Measurements from ENCODE around the gene PACS1. TPM values are rescaled to one million over a fixed set of nuclear protein-coding genes. Genes with fewer than 3 reads are reported as not detected.
A peak's percentile ranks its signal among the peaks of the same experiment; 100 is the strongest.

PACS1 gene
- total and polyA plus RNA-seq, 2 donors (not counting 1 experiment from before 2014, with no cell fraction given) = 131 to 303 TPM

- H3K36me3 ChIP-seq (replicated peaks in 1 of 2; ENCODE audit: control extremely low read depth in 1 of 2, control insufficient read depth in 1 of 2, extremely low read depth in 1 of 2, insufficient read depth in 2 of 2, low read length in 1 of 2) = peaks cover 0 to 23% of the 10 kb centered on the region in 2 experiments
- H3K27me3 ChIP-seq (replicated peaks in 1 of 4; ENCODE audit: control extremely low read depth in 1 of 4, control insufficient read depth in 3 of 4, insufficient read depth in 4 of 4, low read length in 3 of 4) = no peaks in the 10 kb centered on the region
- CTCF ChIA-PET = interaction anchor here (1.6 to 2.6 kb wide), 3 partner anchors 24 to 46 kb away, joined by 4 to 13 read pairs (median 9); no protein-coding TSS in a partner anchor
- H3K27ac ChIP-seq (ENCODE audit: low read length in 2 of 2) = peak overlapping the region in 1 of 2 donors; percentile 24
- H3K79me2 ChIP-seq (ENCODE audit: control insufficient read depth, insufficient read depth, low read length) = peaks cover 98% of the 10 kb centered on the region
- H3K9me3 Mint-ChIP-seq (ENCODE audit: insufficient read depth) = no peaks in the 10 kb centered on the region
- no peak overlapping the region for H2AFZ ChIP-seq (ENCODE audit: insufficient read depth, low read depth, low read length, poor library complexity, severe bottlenecking)
- POLR2A ChIA-PET = no interaction called here
- intact Hi-C loops (cut with micrococcal nuclease) = no loop called here
- WGBS (ENCODE audit: insufficient coverage) = 100% methylated on average over 1 of the region's 2 CpGs
- H3K27me3 Mint-ChIP-seq = no peaks in the 10 kb centered on the region
- no peak overlapping the region for H3K4me2 ChIP-seq (replicated peaks; ENCODE audit: low read depth, low read length, poor library complexity, severe bottlenecking)
- no peak for ATAC-seq (ENCODE audit: low read depth)
- TF ChIP-seq CTCF (IDR thresholded peaks at IDR 0.05) (no peak), EZH2 (IDR thresholded peaks at IDR 0.05; ENCODE audit: borderline replicate concordance, insufficient read depth, low read depth, low read length, poor library complexity, severe bottlenecking) (no peak)
- peaks cover 87% of the 10 kb centered on the region for H3K4me1 Mint-ChIP-seq
- peak overlapping the region; percentile 81 for H3K27ac Mint-ChIP-seq
- DNase-seq = no peak
- H3K4me1 ChIP-seq (ENCODE audit: control insufficient read depth in 2 of 2, insufficient read depth in 2 of 2, low read length in 2 of 2) = peaks cover 81 to 82% of the 10 kb centered on the region in 2 donors
- H3K9me3 ChIP-seq (ENCODE audit: control extremely low read depth in 1 of 3, control insufficient read depth in 2 of 3, insufficient read depth in 1 of 3, low read length in 2 of 3) = no peaks in the 10 kb centered on the region
- H4K20me1 ChIP-seq (ENCODE audit: control insufficient read depth, insufficient read depth, low read length, poor library complexity, severe bottlenecking) = peaks cover 20% of the 10 kb centered on the region
- H3K4me3 Mint-ChIP-seq = peak overlapping the region; percentile 32
- no peak overlapping the region for H3K9ac ChIP-seq (ENCODE audit: low read length)
- H3K4me3 ChIP-seq (ENCODE audit: control extremely low read depth in 1 of 5, extremely low read depth in 1 of 5, insufficient read depth in 1 of 5, low read depth in 2 of 5, low read length in 4 of 5) = no peak overlapping the region
These were observed 39.2 kb downstream of the PACS1 start for GRCh38 chr11:66109294-66109693.

- CTCF ChIA-PET = interaction anchor here (1.0 to 2.6 kb wide), 10 partner anchors 9 to 65 kb away, joined by 3 to 13 read pairs (median 5); partner anchors contain the start of gene PACS1
- peak overlapping the region; percentile 93 for H3K27ac Mint-ChIP-seq
- 11% methylated on average over 1 of the region's 3 CpGs for WGBS (ENCODE audit: insufficient coverage)
These were observed 41.1 kb downstream of the PACS1 start for GRCh38 chr11:66111158-66111557.

More at GRCh38 chr11:66111158-66111557, 41.1 kb downstream of the PACS1 start:
- Histone ChIP-seq H3K36me3 (replicated peaks in 1 of 2; ENCODE audit: control extremely low read depth in 1 of 2, control insufficient read depth in 1 of 2, extremely low read depth in 1 of 2, insufficient read depth in 2 of 2, low read length in 1 of 2) (peaks cover 0 to 21% of the 10 kb centered on the region in 2 experiments), H3K27ac (ENCODE audit: low read length in 2 of 2) (peak overlapping the region; percentile 37 to 70), H3K9ac (ENCODE audit: low read length) (peak overlapping the region; percentile 9), H3K79me2 (ENCODE audit: control insufficient read depth, insufficient read depth, low read length) (peaks cover 97% of the 10 kb centered on the region), H3K4me1 (ENCODE audit: control insufficient read depth in 2 of 2, insufficient read depth in 2 of 2, low read length in 2 of 2) (peaks cover 93 to 94% of the 10 kb centered on the region in 2 donors), H3K9me3 (ENCODE audit: control extremely low read depth in 1 of 3, control insufficient read depth in 2 of 3, insufficient read depth in 1 of 3, low read length in 2 of 3) (no peaks in the 10 kb centered on the region), H2AFZ (ENCODE audit: insufficient read depth, low read depth, low read length, poor library complexity, severe bottlenecking) (no peak overlapping the region), H4K20me1 (ENCODE audit: control insufficient read depth, insufficient read depth, low read length, poor library complexity, severe bottlenecking) (peaks cover 13% of the 10 kb centered on the region), H3K27me3 (replicated peaks in 1 of 4; ENCODE audit: control extremely low read depth in 1 of 4, control insufficient read depth in 3 of 4, insufficient read depth in 4 of 4, low read length in 3 of 4) (no peaks in the 10 kb centered on the region), H3K4me2 (replicated peaks; ENCODE audit: low read depth, low read length, poor library complexity, severe bottlenecking) (peak overlapping the region; percentile 65), H3K4me3 (ENCODE audit: control extremely low read depth in 1 of 5, extremely low read depth in 1 of 5, insufficient read depth in 1 of 5, low read depth in 2 of 5, low read length in 4 of 5) (no peak overlapping the region)
- DNase-seq = peak; percentile 62
- H3K27me3 Mint-ChIP-seq = no peaks in the 10 kb centered on the region
- POLR2A ChIA-PET = interaction anchor here (0.9 to 2.1 kb wide), 5 partner anchors 14 to 41 kb away, joined by 3 to 8 read pairs (median 5); partner anchors contain the start of gene PACS1
- peaks cover 87% of the 10 kb centered on the region for H3K4me1 Mint-ChIP-seq
- peak overlapping the region; percentile 81 for H3K4me3 Mint-ChIP-seq
- peak; percentile 61 for ATAC-seq (ENCODE audit: low read depth)
- TF ChIP-seq CTCF (IDR thresholded peaks at IDR 0.05) (no peak), EZH2 (IDR thresholded peaks at IDR 0.05; ENCODE audit: borderline replicate concordance, insufficient read depth, low read depth, low read length, poor library complexity, severe bottlenecking) (no peak)
- intact Hi-C loops (cut with micrococcal nuclease) = no loop called here
- no peaks in the 10 kb centered on the region for H3K9me3 Mint-ChIP-seq (ENCODE audit: insufficient read depth)
